ENCODE measurements around the gene MACROD2. TPM values are rescaled to one million over a fixed set of nuclear protein-coding genes. Genes with fewer than 3 reads are reported as not detected.
A peak's percentile ranks its signal among the peaks of the same experiment; 100 is the strongest.
"Not testable (repeated sequence)": the region's sequence is repeated elsewhere in the genome, so short reads cannot be mapped to it uniquely, and the experiment has no call there.

The MACROD2 gene
- total RNA-seq, 1 experiment from 2014 or later: 0.12 TPM

- Histone ChIP-seq H3K4me3 (no peak overlapping the region), H3K36me3 (no peaks in the 10 kb centered on the region), H3K27ac (no peak overlapping the region), H3K27me3 (no peaks in the 10 kb centered on the region), H3K4me1 (no peaks in the 10 kb centered on the region), H3K9me3 (replicated peaks) (no peaks in the 10 kb centered on the region)
- DNase-seq: no peak
These were observed 1117.9 kb downstream of the MACROD2 start for GRCh38 chr20:15113144-15113773.

GRCh38 chr20:15119852-15120487 lies 1124.7 kb downstream of the MACROD2 start:
- no peaks in the 10 kb centered on the region for H3K27me3 ChIP-seq
- H3K4me3 ChIP-seq: no peak overlapping the region
- no peak overlapping the region for H3K27ac ChIP-seq
- H3K4me1 ChIP-seq: no peaks in the 10 kb centered on the region; the same call in 1 of the 2 replicates
- H3K36me3 ChIP-seq: no peaks in the 10 kb centered on the region
- no peaks in the 10 kb centered on the region for H3K9me3 ChIP-seq (replicated peaks)
- DNase-seq: no peak

GRCh38 chr20:15122613-15123012 lies 1127.3 kb downstream of the MACROD2 start:
- Histone ChIP-seq H3K27ac (no peak overlapping the region), H3K27me3 (no peaks in the 10 kb centered on the region), H3K4me3 (no peak overlapping the region), H3K9me3 (replicated peaks) (no peaks in the 10 kb centered on the region), H3K36me3 (no peaks in the 10 kb centered on the region), H3K4me1 (no peaks in the 10 kb centered on the region; the same call in 1 of the 2 replicates)
- peak in 1 of 2 experiments; percentile 2 for DNase-seq

GRCh38 chr20:15131176-15131575 lies 1135.9 kb downstream of the MACROD2 start:
- Histone ChIP-seq H3K9me3 (replicated peaks) (no peaks in the 10 kb centered on the region), H3K36me3 (no peaks in the 10 kb centered on the region), H3K4me3 (no peak overlapping the region), H3K27ac (no peak overlapping the region), H3K4me1 (no peaks in the 10 kb centered on the region), H3K27me3 (no peaks in the 10 kb centered on the region)
- DNase-seq: no peak

GRCh38 chr20:15138548-15139126 lies 1143.3 kb downstream of the MACROD2 start:
- H3K36me3 ChIP-seq: no peaks in the 10 kb centered on the region
- no peaks in the 10 kb centered on the region for H3K27me3 ChIP-seq
- H3K27ac ChIP-seq: no peak overlapping the region
- H3K4me1 ChIP-seq: no peaks in the 10 kb centered on the region
- DNase-seq: no peak
- H3K9me3 ChIP-seq (replicated peaks): no peaks in the 10 kb centered on the region
- H3K4me3 ChIP-seq: no peak overlapping the region

GRCh38 chr20:15139522-15139921 lies 1144.2 kb downstream of the MACROD2 start:
- Histone ChIP-seq H3K27ac (no peak overlapping the region), H3K36me3 (no peaks in the 10 kb centered on the region), H3K4me1 (no peaks in the 10 kb centered on the region), H3K27me3 (no peaks in the 10 kb centered on the region), H3K9me3 (replicated peaks) (no peaks in the 10 kb centered on the region), H3K4me3 (no peak overlapping the region)
- no peak for DNase-seq

GRCh38 chr20:15140286-15140685 lies 1145.0 kb downstream of the MACROD2 start:
- DNase-seq: no peak
- Histone ChIP-seq H3K4me3 (no peak overlapping the region), H3K9me3 (replicated peaks) (no peaks in the 10 kb centered on the region), H3K4me1 (no peaks in the 10 kb centered on the region), H3K27ac (no peak overlapping the region), H3K27me3 (no peaks in the 10 kb centered on the region), H3K36me3 (no peaks in the 10 kb centered on the region)

GRCh38 chr20:15140940-15141339 lies 1145.6 kb downstream of the MACROD2 start:
- not testable (repeated sequence) for H3K36me3 ChIP-seq; H3K4me3 ChIP-seq; H3K27ac ChIP-seq; H3K27me3 ChIP-seq; H3K4me1 ChIP-seq; DNase-seq; H3K9me3 ChIP-seq (replicated peaks)

- Histone ChIP-seq H3K27ac (no peak overlapping the region), H3K36me3 (no peaks in the 10 kb centered on the region), H3K4me3 (no peak overlapping the region), H3K27me3 (no peaks in the 10 kb centered on the region), H3K4me1 (no peaks in the 10 kb centered on the region), H3K9me3 (replicated peaks) (no peaks in the 10 kb centered on the region; the same call in 1 of the 2 replicates)
- DNase-seq: no peak
These were observed 1146.5 kb downstream of the MACROD2 start for GRCh38 chr20:15141861-15142260.

GRCh38 chr20:15143478-15143877 lies 1148.2 kb downstream of the MACROD2 start:
- DNase-seq: no peak
- Histone ChIP-seq H3K27ac (no peak overlapping the region), H3K36me3 (no peaks in the 10 kb centered on the region), H3K27me3 (no peaks in the 10 kb centered on the region), H3K4me3 (no peak overlapping the region), H3K4me1 (no peaks in the 10 kb centered on the region), H3K9me3 (replicated peaks) (no peaks in the 10 kb centered on the region; the same call in 1 of the 2 replicates)

GRCh38 chr20:15144916-15145315 lies 1149.6 kb downstream of the MACROD2 start:
- Histone ChIP-seq H3K4me3 (no peak overlapping the region), H3K36me3 (no peaks in the 10 kb centered on the region), H3K4me1 (no peaks in the 10 kb centered on the region), H3K9me3 (replicated peaks) (no peaks in the 10 kb centered on the region; the same call in 1 of the 2 replicates), H3K27me3 (no peaks in the 10 kb centered on the region), H3K27ac (no peak overlapping the region)
- no peak for DNase-seq

GRCh38 chr20:15146948-15147347 lies 1151.6 kb downstream of the MACROD2 start:
- Histone ChIP-seq H3K27me3 (no peaks in the 10 kb centered on the region), H3K36me3 (no peaks in the 10 kb centered on the region), H3K27ac (no peak overlapping the region), H3K4me3 (no peak overlapping the region), H3K9me3 (replicated peaks) (no peaks in the 10 kb centered on the region; the same call in 1 of the 2 replicates), H3K4me1 (no peaks in the 10 kb centered on the region)
- DNase-seq: peak in 1 of 2 experiments; percentile 13

GRCh38 chr20:15154070-15154469 lies 1158.8 kb downstream of the MACROD2 start:
- no peaks in the 10 kb centered on the region for H3K36me3 ChIP-seq
- no peak overlapping the region for H3K27ac ChIP-seq
- no peaks in the 10 kb centered on the region for H3K27me3 ChIP-seq
- DNase-seq: no peak
- H3K9me3 ChIP-seq (replicated peaks): no peaks in the 10 kb centered on the region
- H3K4me1 ChIP-seq: no peaks in the 10 kb centered on the region
- H3K4me3 ChIP-seq: no peak overlapping the region

- DNase-seq: no peak
- no peaks in the 10 kb centered on the region for H3K36me3 ChIP-seq
- H3K9me3 ChIP-seq (replicated peaks): no peaks in the 10 kb centered on the region
- no peak overlapping the region for H3K4me3 ChIP-seq
- no peaks in the 10 kb centered on the region for H3K27me3 ChIP-seq
- H3K4me1 ChIP-seq: no peaks in the 10 kb centered on the region
- no peak overlapping the region for H3K27ac ChIP-seq
These were observed 1160.6 kb downstream of the MACROD2 start for GRCh38 chr20:15155848-15156401.

- no peak overlapping the region for H3K27ac ChIP-seq
- H3K4me3 ChIP-seq: no peak overlapping the region
- no peaks in the 10 kb centered on the region for H3K36me3 ChIP-seq
- H3K9me3 ChIP-seq (replicated peaks): no peaks in the 10 kb centered on the region
- no peaks in the 10 kb centered on the region for H3K4me1 ChIP-seq
- no peaks in the 10 kb centered on the region for H3K27me3 ChIP-seq
- DNase-seq: no peak
These were observed 1163.2 kb downstream of the MACROD2 start for GRCh38 chr20:15158533-15158932.
